Measurements from ENCODE around the gene TRIL. TPM values are rescaled to one million over a fixed set of nuclear protein-coding genes. Genes with fewer than 3 reads are reported as not detected.

TRIL gene
- total RNA-seq, 1 donor from 2014 or later = 4.0 TPM

DNA sequence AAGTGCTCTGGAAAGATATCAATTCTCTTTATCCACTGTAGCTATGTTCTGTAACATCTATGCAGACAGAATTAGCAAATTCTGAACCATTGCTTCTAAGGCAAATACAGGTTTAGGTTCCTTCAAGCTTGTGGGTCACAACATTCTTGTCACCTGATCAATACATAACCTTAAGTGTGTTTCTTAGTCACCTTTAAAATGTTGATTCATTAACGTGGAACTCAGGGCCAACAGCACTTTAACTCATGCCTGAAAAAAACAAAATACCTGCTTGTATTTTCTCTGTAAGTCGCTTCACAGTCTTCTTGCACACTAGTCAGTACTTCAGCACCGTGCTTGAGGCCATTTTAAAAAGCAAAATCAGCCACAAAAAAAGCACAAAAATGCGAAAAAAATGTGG is 35.2 kb upstream of the TRIL start:
- H3K9me3 Mint-ChIP-seq (ENCODE audit: unreplicated experiment) = peaks cover 8% of the 10 kb centered on the region
- peaks cover 3% of the 10 kb centered on the region for H3K27me3 Mint-ChIP-seq (ENCODE audit: unreplicated experiment)
- no peak for DNase-seq (ENCODE audit: extremely low spot score, unreplicated experiment)
- H3K4me1 Mint-ChIP-seq (ENCODE audit: unreplicated experiment) = peaks cover 19% of the 10 kb centered on the region
- H3K36me3 Mint-ChIP-seq (ENCODE audit: unreplicated experiment) = no peaks in the 10 kb centered on the region
- no peak overlapping the region for H3K27ac Mint-ChIP-seq (ENCODE audit: unreplicated experiment)
- TF ChIP-seq, protein P1, sequence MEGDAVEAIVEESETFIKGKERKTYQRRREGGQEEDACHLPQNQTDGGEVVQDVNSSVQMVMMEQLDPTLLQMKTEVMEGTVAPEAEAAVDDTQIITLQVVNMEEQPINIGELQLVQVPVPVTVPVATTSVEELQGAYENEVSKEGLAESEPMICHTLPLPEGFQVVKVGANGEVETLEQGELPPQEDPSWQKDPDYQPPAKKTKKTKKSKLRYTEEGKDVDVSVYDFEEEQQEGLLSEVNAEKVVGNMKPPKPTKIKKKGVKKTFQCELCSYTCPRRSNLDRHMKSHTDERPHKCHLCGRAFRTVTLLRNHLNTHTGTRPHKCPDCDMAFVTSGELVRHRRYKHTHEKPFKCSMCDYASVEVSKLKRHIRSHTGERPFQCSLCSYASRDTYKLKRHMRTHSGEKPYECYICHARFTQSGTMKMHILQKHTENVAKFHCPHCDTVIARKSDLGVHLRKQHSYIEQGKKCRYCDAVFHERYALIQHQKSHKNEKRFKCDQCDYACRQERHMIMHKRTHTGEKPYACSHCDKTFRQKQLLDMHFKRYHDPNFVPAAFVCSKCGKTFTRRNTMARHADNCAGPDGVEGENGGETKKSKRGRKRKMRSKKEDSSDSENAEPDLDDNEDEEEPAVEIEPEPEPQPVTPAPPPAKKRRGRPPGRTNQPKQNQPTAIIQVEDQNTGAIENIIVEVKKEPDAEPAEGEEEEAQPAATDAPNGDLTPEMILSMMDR (IDR thresholded peaks at IDR 0.05) = no peak
- H3K4me3 Mint-ChIP-seq (ENCODE audit: unreplicated experiment) = no peak overlapping the region

DNA sequence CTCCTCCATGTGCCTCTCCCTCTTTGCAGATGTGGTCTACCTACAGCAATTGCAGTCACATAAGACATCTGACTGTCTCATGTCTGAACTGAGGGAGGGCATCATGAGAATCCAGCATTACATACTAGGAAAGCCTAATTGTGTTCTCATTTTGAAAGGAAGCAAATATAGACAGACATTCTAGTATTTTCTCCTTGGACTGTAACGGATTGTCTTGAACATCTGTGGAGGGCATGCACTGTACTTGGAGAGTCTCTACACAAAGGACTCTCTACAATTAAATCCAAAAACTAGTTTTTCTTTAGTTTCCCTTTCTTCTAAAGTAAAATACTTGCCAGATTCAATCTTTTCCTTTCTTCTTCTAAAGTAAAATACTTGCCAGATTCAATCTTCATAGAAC is 34.7 kb upstream of the TRIL start:
- Mint-ChIP-seq H3K4me1 (ENCODE audit: unreplicated experiment) (peaks cover 20% of the 10 kb centered on the region), H3K36me3 (ENCODE audit: unreplicated experiment) (no peaks in the 10 kb centered on the region), H3K27me3 (ENCODE audit: unreplicated experiment) (peaks cover 3% of the 10 kb centered on the region), H3K9me3 (ENCODE audit: unreplicated experiment) (peaks cover 8% of the 10 kb centered on the region), H3K4me3 (ENCODE audit: unreplicated experiment) (no peak overlapping the region), H3K27ac (ENCODE audit: unreplicated experiment) (no peak overlapping the region)
- DNase-seq (ENCODE audit: extremely low spot score, unreplicated experiment) = no peak
- TF ChIP-seq, protein P1 (IDR thresholded peaks at IDR 0.05) = no peak

DNA sequence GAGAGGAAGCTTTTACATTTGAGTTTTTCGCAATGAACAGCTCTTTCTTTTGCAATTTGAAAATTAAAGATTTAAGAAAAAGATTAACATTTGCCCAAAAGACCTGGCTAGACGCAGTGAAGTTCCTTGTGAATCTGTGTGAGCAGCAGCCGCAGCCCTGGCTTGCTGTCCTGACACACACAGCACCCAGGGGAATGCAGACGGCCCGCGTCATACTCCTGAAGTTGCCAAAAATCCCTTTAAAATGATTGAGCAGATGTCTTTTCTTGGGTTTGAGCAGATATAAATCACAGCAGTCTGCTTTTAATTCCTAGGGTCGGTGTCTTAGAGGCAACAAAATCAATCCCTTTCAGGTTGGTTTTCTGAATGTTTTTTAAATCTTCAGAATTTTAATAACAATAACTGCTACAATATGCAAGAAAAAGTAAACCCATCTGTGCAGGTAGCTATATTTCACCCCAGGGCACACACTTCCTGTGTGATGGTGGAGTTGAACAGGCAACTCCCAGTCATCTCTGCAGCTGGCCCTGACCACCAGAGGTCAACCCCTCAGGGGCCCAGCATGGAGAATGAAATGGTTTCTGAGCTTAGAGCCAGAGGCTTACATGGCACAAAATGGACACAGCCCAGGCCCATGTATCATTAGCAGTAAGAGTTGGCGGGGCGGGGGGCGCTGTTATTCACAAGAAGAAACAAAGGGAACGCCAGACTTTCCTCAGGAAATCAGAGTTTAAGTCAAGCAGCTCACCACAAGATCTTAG is 32.2 kb upstream of the TRIL start:
- H3K27me3 Mint-ChIP-seq (ENCODE audit: unreplicated experiment) = peaks cover 3% of the 10 kb centered on the region
- H3K4me3 Mint-ChIP-seq (ENCODE audit: unreplicated experiment) = no peak overlapping the region
- peaks cover 26% of the 10 kb centered on the region for H3K4me1 Mint-ChIP-seq (ENCODE audit: unreplicated experiment)
- TF ChIP-seq, protein P1 (IDR thresholded peaks at IDR 0.05) = no peak
- DNase-seq (ENCODE audit: extremely low spot score, unreplicated experiment) = no peak
- no peak overlapping the region for H3K27ac Mint-ChIP-seq (ENCODE audit: unreplicated experiment)
- H3K9me3 Mint-ChIP-seq (ENCODE audit: unreplicated experiment) = peaks cover 8% of the 10 kb centered on the region
- H3K36me3 Mint-ChIP-seq (ENCODE audit: unreplicated experiment) = no peaks in the 10 kb centered on the region

DNA sequence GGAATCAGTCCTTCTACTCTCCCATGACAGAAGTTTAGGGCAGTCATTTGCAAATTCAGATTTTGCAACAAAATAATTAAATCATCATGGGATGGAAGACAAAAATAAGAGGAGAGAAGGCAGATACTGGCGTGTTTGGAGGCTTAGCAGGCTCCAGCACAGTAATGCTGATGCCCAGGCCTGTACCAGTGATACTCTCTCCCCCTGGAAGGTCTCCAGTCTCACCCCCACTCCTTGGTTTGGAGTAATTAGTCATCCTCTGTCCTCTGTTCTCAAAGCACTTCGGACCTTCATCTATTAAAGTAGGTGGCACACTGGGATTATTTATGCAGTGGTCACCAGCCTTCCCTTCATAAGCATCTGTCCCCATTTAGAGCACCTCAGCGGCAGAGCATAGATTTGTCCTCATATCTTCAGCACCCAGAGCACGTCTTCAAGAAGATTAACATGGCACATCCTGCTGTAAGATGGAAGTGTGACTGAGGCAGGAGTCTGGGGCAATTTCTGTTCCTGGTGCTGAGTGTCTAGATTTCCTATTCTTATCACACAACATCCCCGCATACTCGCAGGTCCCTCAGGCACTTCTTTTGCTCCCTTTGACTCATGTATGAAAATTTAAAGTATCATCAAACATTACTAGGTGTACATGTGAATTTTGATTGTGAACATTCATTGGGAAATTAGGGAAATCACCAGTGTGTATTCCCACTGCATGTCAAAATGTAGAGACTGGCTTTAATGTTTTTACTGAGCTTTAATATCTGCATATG is 31.3 kb upstream of the TRIL start:
- Mint-ChIP-seq H3K27ac (ENCODE audit: unreplicated experiment) (peak overlapping the region; percentile 3), H3K4me1 (ENCODE audit: unreplicated experiment) (peaks cover 36% of the 10 kb centered on the region), H3K9me3 (ENCODE audit: unreplicated experiment) (peaks cover 8% of the 10 kb centered on the region), H3K36me3 (ENCODE audit: unreplicated experiment) (no peaks in the 10 kb centered on the region), H3K4me3 (ENCODE audit: unreplicated experiment) (no peak overlapping the region), H3K27me3 (ENCODE audit: unreplicated experiment) (peaks cover 3% of the 10 kb centered on the region)
- TF ChIP-seq, protein P1 (IDR thresholded peaks at IDR 0.05) = no peak
- DNase-seq (ENCODE audit: extremely low spot score, unreplicated experiment) = no peak

DNA sequence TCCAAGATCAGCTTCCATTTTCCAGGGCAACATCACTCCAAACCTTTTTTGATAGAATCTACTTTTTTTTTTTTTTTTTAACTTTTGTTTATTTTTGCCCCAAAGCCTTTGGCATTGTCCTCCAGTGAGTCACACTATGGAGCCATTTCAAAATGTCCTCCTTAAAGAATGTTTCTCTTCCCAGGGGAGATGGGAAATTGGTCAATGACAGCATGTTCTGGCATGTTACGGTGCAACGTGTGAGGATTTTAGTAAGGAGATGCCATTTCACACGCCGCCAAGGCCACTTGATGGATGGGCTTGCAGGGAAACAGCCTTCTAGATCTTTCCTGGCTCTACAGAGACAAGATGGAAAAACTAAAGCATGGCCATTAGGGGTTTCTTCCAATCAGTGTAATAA is 30.7 kb upstream of the TRIL start:
- peak overlapping the region; percentile 3 for H3K27ac Mint-ChIP-seq (ENCODE audit: unreplicated experiment)
- H3K4me1 Mint-ChIP-seq (ENCODE audit: unreplicated experiment) = peaks cover 40% of the 10 kb centered on the region
- no peak overlapping the region for H3K4me3 Mint-ChIP-seq (ENCODE audit: unreplicated experiment)
- no peak for DNase-seq (ENCODE audit: extremely low spot score, unreplicated experiment)
- H3K36me3 Mint-ChIP-seq (ENCODE audit: unreplicated experiment) = no peaks in the 10 kb centered on the region
- H3K27me3 Mint-ChIP-seq (ENCODE audit: unreplicated experiment) = peaks cover 3% of the 10 kb centered on the region
- peaks cover 8% of the 10 kb centered on the region for H3K9me3 Mint-ChIP-seq (ENCODE audit: unreplicated experiment)
- TF ChIP-seq, protein P1 (IDR thresholded peaks at IDR 0.05) = no peak
